WERI-Rb-1 (cell line): ENCODE data around the gene PPBP.
A peak's percentile ranks its signal among the peaks of the same experiment; 100 is the strongest.
"Not testable (repeated sequence)": the region's sequence is repeated elsewhere in the genome, so short reads cannot be mapped to it uniquely, and the experiment has no call there.

Experiments
- DNase-seq: peaks from one replicate; pipeline ENCODE4 v3.0.0-alpha.2; 2020
- H3K27ac ChIP-seq: fragments of 250-450 bp; sonication (Bioruptor Pico); 2 replicates; pipeline ENCODE4 v1.5.1; 2020; ENCODE audit warnings: mild to moderate bottlenecking, moderate library complexity
- H3K27me3 ChIP-seq: fragments of 250-450 bp; sonication (Bioruptor Pico); 2 replicates; pipeline ENCODE4 v1.5.1; 2021; ENCODE audit warnings: mild to moderate bottlenecking, low read depth, moderate library complexity; ENCODE audit not compliant: insufficient read depth, severe bottlenecking
- H3K36me3 ChIP-seq: fragments of 250-450 bp; sonication (Bioruptor Pico); 2 replicates; pipeline ENCODE4 v1.5.1; 2020; ENCODE audit warnings: mild to moderate bottlenecking, moderate library complexity
- H3K4me3 ChIP-seq: 2 replicates; pipeline ENCODE4 v1.5.1; 2011; ENCODE audit warnings: low read depth, mild to moderate bottlenecking, control low read depth, low read length
- H3K9me3 ChIP-seq: fragments of 250-450 bp; sonication (Bioruptor Pico); 2 replicates; pipeline ENCODE4 v1.5.1; 2021; ENCODE audit warnings: mild to moderate bottlenecking, moderate library complexity; ENCODE audit not compliant: severe bottlenecking
- CTCF ChIP-seq: IDR thresholded peaks from 2 replicates; pipeline ENCODE4 v1.5.1; 2011; ENCODE audit warnings: low read depth, mild to moderate bottlenecking, control low read depth, inconsistent platforms, low read length

The PPBP gene

GRCh38 chr4:73974352-73974751, 13.6 kb downstream of the PPBP start:
- no peaks in the 10 kb centered on the region for H3K36me3 ChIP-seq
- peaks cover 7% of the 10 kb centered on the region for H3K9me3 ChIP-seq
- H3K27ac ChIP-seq: no peak overlapping the region
- no peaks in the 10 kb centered on the region for H3K27me3 ChIP-seq
- H3K4me3 ChIP-seq: no peak overlapping the region
- TF ChIP-seq CTCF: no peak
- DNase-seq: no peak

- Histone ChIP-seq H3K27ac (no peak overlapping the region), H3K36me3 (no peaks in the 10 kb centered on the region), H3K9me3 (peaks cover 7% of the 10 kb centered on the region), H3K4me3 (no peak overlapping the region), H3K27me3 (no peaks in the 10 kb centered on the region)
- TF ChIP-seq CTCF: no peak
- no peak for DNase-seq
These were observed 17.0 kb downstream of the PPBP start for GRCh38 chr4:73970945-73971344.

GRCh38 chr4:73970011-73970410, 18.0 kb downstream of the PPBP start:
- H3K4me3 ChIP-seq: no peak overlapping the region
- no peak for TF ChIP-seq CTCF
- no peaks in the 10 kb centered on the region for H3K27me3 ChIP-seq
- H3K36me3 ChIP-seq: no peaks in the 10 kb centered on the region
- H3K9me3 ChIP-seq: peaks cover 7% of the 10 kb centered on the region
- no peak for DNase-seq
- no peak overlapping the region for H3K27ac ChIP-seq

- no peak overlapping the region for H3K4me3 ChIP-seq
- peaks cover 7% of the 10 kb centered on the region for H3K9me3 ChIP-seq
- H3K36me3 ChIP-seq: no peaks in the 10 kb centered on the region
- no peak for TF ChIP-seq CTCF
- DNase-seq: no peak
- H3K27me3 ChIP-seq: no peaks in the 10 kb centered on the region
- H3K27ac ChIP-seq: no peak overlapping the region
These were observed 20.1 kb downstream of the PPBP start for GRCh38 chr4:73967866-73968265.

GRCh38 chr4:73964862-73965611, 23.0 kb downstream of the PPBP start:
- no peak overlapping the region for H3K27ac ChIP-seq
- H3K4me3 ChIP-seq: no peak overlapping the region
- no peaks in the 10 kb centered on the region for H3K27me3 ChIP-seq
- no peaks in the 10 kb centered on the region for H3K36me3 ChIP-seq
- peak; percentile 86 for DNase-seq
- H3K9me3 ChIP-seq: no peaks in the 10 kb centered on the region
- peak; percentile 87 for TF ChIP-seq CTCF

GRCh38 chr4:73962724-73963123, 25.3 kb downstream of the PPBP start:
- no peak overlapping the region for H3K4me3 ChIP-seq
- DNase-seq: no peak
- H3K27me3 ChIP-seq: no peaks in the 10 kb centered on the region
- H3K27ac ChIP-seq: no peak overlapping the region
- peaks cover 3% of the 10 kb centered on the region for H3K9me3 ChIP-seq
- TF ChIP-seq CTCF: no peak
- H3K36me3 ChIP-seq: no peaks in the 10 kb centered on the region

- not testable (repeated sequence) for H3K27ac ChIP-seq, H3K9me3 ChIP-seq, H3K36me3 ChIP-seq, DNase-seq, H3K4me3 ChIP-seq, H3K27me3 ChIP-seq
These were observed 28.9 kb downstream of the PPBP start for GRCh38 chr4:73959041-73959440.
